HepG2 (cell line): ENCODE results near the gene TMEM190. TPM values are rescaled to one million over a fixed set of nuclear protein-coding genes. Genes with fewer than 3 reads are reported as not detected.

Source experiments
- CHCHD3 ChIP-seq: sonication (generic); formaldehyde crosslinking; IDR thresholded peaks from 2 replicates; pipeline ENCODE4 v1.8.0; 2022; ENCODE audit warnings: mild to moderate bottlenecking, missing genetic modification reagents, moderate library complexity
- PATZ1 ChIP-seq: sonication (generic); formaldehyde crosslinking; IDR thresholded peaks from 2 replicates; pipeline ENCODE4 v1.4.0; 2020; ENCODE audit warnings: missing genetic modification reagents
- SMARCE1 ChIP-seq: fragments of 450-650 bp; IDR thresholded peaks from 2 replicates; pipeline ENCODE4 v1.6.1; 2017; ENCODE audit warnings: borderline replicate concordance
- ZBTB8A ChIP-seq: sonication (generic); formaldehyde crosslinking; IDR thresholded peaks from 2 replicates; pipeline ENCODE4 v1.4.0; 2020; ENCODE audit warnings: mild to moderate bottlenecking, low read depth, missing genetic modification reagents, borderline replicate concordance
- ZNF775 ChIP-seq: sonication (generic); formaldehyde crosslinking; IDR thresholded peaks from 2 replicates; pipeline ENCODE4 v1.4.0; 2020; ENCODE audit warnings: missing genetic modification reagents, mild to moderate bottlenecking, moderate library complexity, borderline replicate concordance
- polyA plus RNA-seq, 8 experiments: library from polyadenylated mRNA; depleted of rRNA in 3 of 8; stranded (reverse) in 7 of 8; unstranded in 1 of 8; fragments of >200 nt; fragmentation: Illumina TruSeq in 4 of 8; extraction: Trizol in 4 of 8; gene quantifications; 2 replicates each; pipeline versions ENCODE4 v1.2.1 to v1.2.3, GENCODE V29; 2011 to 2016; ENCODE audit warnings: low read depth in 4 of 8, missing spikeins in 1 of 8, mixed read lengths in 1 of 8; ENCODE audit not compliant: insufficient read depth in 1 of 8
- total RNA-seq, 5 experiments: library from RNA; depleted of rRNA; stranded (reverse); fragments of >200 nt; fragmentation: Illumina TruSeq; extraction: Trizol; gene quantifications; 2 replicates each; pipeline ENCODE4 v1.2.3, GENCODE V29; 2016; ENCODE audit warnings: low read depth in 1 of 5
- TF ChIP-seq, protein P1 (sequence below): IDR thresholded peaks from 2 replicates; pipeline ENCODE4 v1.6.1; 2016; ENCODE audit warnings: missing biosample characterization, missing genetic modification reagents, low read depth

The TMEM190 gene
- total and polyA plus RNA-seq, 2 of the 13 experiments (the other 11 are each of a cell fraction or from before 2014, with no cell fraction given) = 0.35 to 0.83 TPM

GRCh38 chr19:55373993-55374757 lies 2.5 kb upstream of the TMEM190 start (continued):
- TF ChIP-seq, protein P1, sequence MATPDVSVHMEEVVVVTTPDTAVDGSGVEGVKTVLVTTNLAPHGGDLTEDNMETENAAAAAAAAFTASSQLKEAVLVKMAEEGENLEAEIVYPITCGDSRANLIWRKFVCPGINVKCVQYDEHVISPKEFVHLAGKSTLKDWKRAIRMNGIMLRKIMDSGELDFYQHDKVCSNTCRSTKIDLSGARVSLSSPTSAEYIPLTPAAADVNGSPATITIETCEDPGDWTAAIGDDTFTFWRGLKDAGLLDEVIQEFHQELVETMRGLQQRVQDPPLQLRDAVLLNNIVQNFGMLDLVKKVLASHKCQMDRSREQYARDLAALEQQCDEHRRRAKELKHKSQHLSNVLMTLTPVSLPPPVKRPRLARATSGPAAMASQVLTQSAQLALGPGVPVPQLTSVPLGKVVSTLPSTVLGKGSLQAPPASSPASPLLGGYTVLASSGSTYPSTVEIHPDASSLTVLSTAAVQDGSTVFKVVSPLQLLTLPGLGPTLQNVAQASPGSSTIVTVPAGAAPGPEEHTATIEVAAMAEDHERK (CRISPR knock-in tag) = no peak
- TF ChIP-seq CHCHD3 (CRISPR knock-in tag) (no peak), ZBTB8A (CRISPR knock-in tag) (no peak), PATZ1 (peak; percentile 93), SMARCE1 (no peak), ZNF775 (CRISPR knock-in tag) (no peak)
